ENCODE data around the gene ABTB2. TPM values are rescaled to one million over a fixed set of nuclear protein-coding genes. Genes with fewer than 3 reads are reported as not detected.
A peak's percentile ranks its signal among the peaks of the same experiment; 100 is the strongest.
"Not testable (repeated sequence)": the region's sequence is repeated elsewhere in the genome, so short reads cannot be mapped to it uniquely, and the experiment has no call there.

The ABTB2 gene
- total RNA-seq, 2 experiments from 2014 or later = 0.91 to 0.97 TPM

GRCh38 chr11:34234086-34234740 is 123.6 kb downstream of the ABTB2 start:
- peak overlapping the region; percentile 43 for H3K4me3 Mint-ChIP-seq
- H3K9me3 Mint-ChIP-seq = no peaks in the 10 kb centered on the region
- peaks cover 15% of the 10 kb centered on the region for H3K4me1 Mint-ChIP-seq
- ATAC-seq (ENCODE audit: low read depth) = peak; percentile 97
- peaks cover 5% of the 10 kb centered on the region for H3K27me3 Mint-ChIP-seq
- no peaks in the 10 kb centered on the region for H3K36me3 Mint-ChIP-seq
- peak overlapping the region; percentile 61 for H3K27ac Mint-ChIP-seq
- POLR2A ChIA-PET = interaction anchor here (1.5 to 1.6 kb wide), 2 partner anchors 10 to 16 kb away, joined by 8 to 16 read pairs; no protein-coding TSS in a partner anchor
- DNase-seq = peak; percentile 61

- ATAC-seq (ENCODE audit: low read depth) (no peak), DNase-seq (no peak)
- H3K27ac Mint-ChIP-seq = no peak overlapping the region
- H3K4me1 Mint-ChIP-seq = peaks cover 15% of the 10 kb centered on the region
- H3K9me3 Mint-ChIP-seq = no peaks in the 10 kb centered on the region
- POLR2A ChIA-PET = interaction anchor here (1.6 kb wide), 1 partner anchor 17 kb away, joined by 16 read pairs; no protein-coding TSS in a partner anchor
- no peaks in the 10 kb centered on the region for H3K36me3 Mint-ChIP-seq
- H3K4me3 Mint-ChIP-seq = no peak overlapping the region
- peaks cover 5% of the 10 kb centered on the region for H3K27me3 Mint-ChIP-seq
These were observed 124.6 kb downstream of the ABTB2 start for GRCh38 chr11:34233215-34233614.

- DNase-seq (no peak), ATAC-seq (ENCODE audit: low read depth) (no peak)
- POLR2A ChIA-PET = interaction anchor here (1.6 kb wide), 1 partner anchor 17 kb away, joined by 16 read pairs; no protein-coding TSS in a partner anchor
- no peaks in the 10 kb centered on the region for H3K36me3 Mint-ChIP-seq
- H3K27ac Mint-ChIP-seq = no peak overlapping the region
- peaks cover 15% of the 10 kb centered on the region for H3K4me1 Mint-ChIP-seq
- no peaks in the 10 kb centered on the region for H3K9me3 Mint-ChIP-seq
- no peak overlapping the region for H3K4me3 Mint-ChIP-seq
- peaks cover 3% of the 10 kb centered on the region for H3K27me3 Mint-ChIP-seq
These were observed 125.0 kb downstream of the ABTB2 start for GRCh38 chr11:34232807-34233206.

- no peak overlapping the region for H3K27ac Mint-ChIP-seq
- H3K9me3 Mint-ChIP-seq = no peaks in the 10 kb centered on the region
- POLR2A ChIA-PET = no interaction called here
- no peak for DNase-seq
- no peaks in the 10 kb centered on the region for H3K36me3 Mint-ChIP-seq
- no peak for ATAC-seq (ENCODE audit: low read depth)
- peaks cover 3% of the 10 kb centered on the region for H3K27me3 Mint-ChIP-seq
- peaks cover 1% of the 10 kb centered on the region for H3K4me1 Mint-ChIP-seq
- no peak overlapping the region for H3K4me3 Mint-ChIP-seq
These were observed 131.6 kb downstream of the ABTB2 start for GRCh38 chr11:34226210-34226609.

GRCh38 chr11:34225091-34225490 is 132.7 kb downstream of the ABTB2 start:
- Mint-ChIP-seq H3K27me3 (peaks cover 3% of the 10 kb centered on the region), H3K36me3 (no peaks in the 10 kb centered on the region), H3K9me3 (no peaks in the 10 kb centered on the region), H3K4me1 (peaks cover 1% of the 10 kb centered on the region), H3K4me3 (no peak overlapping the region), H3K27ac (no peak overlapping the region)
- no peak for ATAC-seq (ENCODE audit: low read depth)
- no peak for DNase-seq
- POLR2A ChIA-PET = no interaction called here

- Mint-ChIP-seq H3K9me3 (no peaks in the 10 kb centered on the region), H3K27me3 (peaks cover 3% of the 10 kb centered on the region), H3K4me3 (no peak overlapping the region), H3K27ac (no peak overlapping the region), H3K4me1 (peaks cover 1% of the 10 kb centered on the region), H3K36me3 (no peaks in the 10 kb centered on the region)
- ATAC-seq (ENCODE audit: low read depth) (no peak), DNase-seq (no peak)
- POLR2A ChIA-PET = no interaction called here
These were observed 133.3 kb downstream of the ABTB2 start for GRCh38 chr11:34224434-34224966.

GRCh38 chr11:34223907-34224306 is 133.9 kb downstream of the ABTB2 start:
- no peak for DNase-seq
- Mint-ChIP-seq H3K4me1 (peaks cover 1% of the 10 kb centered on the region), H3K9me3 (no peaks in the 10 kb centered on the region), H3K27ac (no peak overlapping the region), H3K4me3 (no peak overlapping the region), H3K27me3 (peaks cover 7% of the 10 kb centered on the region), H3K36me3 (no peaks in the 10 kb centered on the region)
- POLR2A ChIA-PET = no interaction called here
- no peak for ATAC-seq (ENCODE audit: low read depth)

- POLR2A ChIA-PET = no interaction called here
- peaks cover 9% of the 10 kb centered on the region for H3K27me3 Mint-ChIP-seq
- H3K4me1 Mint-ChIP-seq = peaks cover 1% of the 10 kb centered on the region
- DNase-seq (no peak), ATAC-seq (ENCODE audit: low read depth) (no peak)
- no peak overlapping the region for H3K4me3 Mint-ChIP-seq
- H3K9me3 Mint-ChIP-seq = no peaks in the 10 kb centered on the region
- no peaks in the 10 kb centered on the region for H3K36me3 Mint-ChIP-seq
- peak overlapping the region; percentile 40 for H3K27ac Mint-ChIP-seq
These were observed 134.6 kb downstream of the ABTB2 start for GRCh38 chr11:34223021-34223813.

GRCh38 chr11:34222030-34222429 is 135.8 kb downstream of the ABTB2 start:
- Mint-ChIP-seq H3K36me3 (no peaks in the 10 kb centered on the region), H3K9me3 (no peaks in the 10 kb centered on the region), H3K27ac (no peak overlapping the region), H3K27me3 (peaks cover 13% of the 10 kb centered on the region), H3K4me3 (no peak overlapping the region), H3K4me1 (peaks cover 1% of the 10 kb centered on the region)
- POLR2A ChIA-PET = interaction anchor here (0.6 kb wide), 1 partner anchor 15 kb away, joined by 3 read pairs; no protein-coding TSS in a partner anchor
- no peak for DNase-seq
- ATAC-seq (ENCODE audit: low read depth) = no peak

GRCh38 chr11:34219941-34220370 is 137.9 kb downstream of the ABTB2 start:
- no peak for ATAC-seq (ENCODE audit: low read depth)
- POLR2A ChIA-PET = no interaction called here
- no peaks in the 10 kb centered on the region for H3K36me3 Mint-ChIP-seq
- H3K9me3 Mint-ChIP-seq = no peaks in the 10 kb centered on the region
- no peak overlapping the region for H3K27ac Mint-ChIP-seq
- peaks cover 13% of the 10 kb centered on the region for H3K27me3 Mint-ChIP-seq
- no peak overlapping the region for H3K4me3 Mint-ChIP-seq
- DNase-seq = no peak
- peaks cover 4% of the 10 kb centered on the region for H3K4me1 Mint-ChIP-seq

GRCh38 chr11:34219279-34219678 is 138.5 kb downstream of the ABTB2 start:
- no peaks in the 10 kb centered on the region for H3K36me3 Mint-ChIP-seq
- H3K4me1 Mint-ChIP-seq = peaks cover 7% of the 10 kb centered on the region
- POLR2A ChIA-PET = no interaction called here
- no peak overlapping the region for H3K4me3 Mint-ChIP-seq
- DNase-seq = no peak
- no peak overlapping the region for H3K27ac Mint-ChIP-seq
- no peak for ATAC-seq (ENCODE audit: low read depth)
- peaks cover 16% of the 10 kb centered on the region for H3K27me3 Mint-ChIP-seq
- no peaks in the 10 kb centered on the region for H3K9me3 Mint-ChIP-seq

- H3K27ac Mint-ChIP-seq; H3K9me3 Mint-ChIP-seq; H3K4me1 Mint-ChIP-seq; H3K4me3 Mint-ChIP-seq; ATAC-seq (ENCODE audit: low read depth); H3K36me3 Mint-ChIP-seq; DNase-seq; POLR2A ChIA-PET: not testable (repeated sequence)
- H3K27me3 Mint-ChIP-seq = peaks cover 16% of the 10 kb centered on the region
These were observed 139.1 kb downstream of the ABTB2 start for GRCh38 chr11:34218756-34219155.

- DNase-seq = no peak
- peaks cover 16% of the 10 kb centered on the region for H3K27me3 Mint-ChIP-seq
- no peak for ATAC-seq (ENCODE audit: low read depth)
- H3K4me1 Mint-ChIP-seq = peaks cover 10% of the 10 kb centered on the region
- no peaks in the 10 kb centered on the region for H3K36me3 Mint-ChIP-seq
- H3K27ac Mint-ChIP-seq = no peak overlapping the region
- H3K9me3 Mint-ChIP-seq = no peaks in the 10 kb centered on the region
- POLR2A ChIA-PET = no interaction called here
- H3K4me3 Mint-ChIP-seq = no peak overlapping the region
These were observed 139.7 kb downstream of the ABTB2 start for GRCh38 chr11:34218067-34218466.

GRCh38 chr11:34216706-34217105 is 141.1 kb downstream of the ABTB2 start:
- H3K36me3 Mint-ChIP-seq = no peaks in the 10 kb centered on the region
- H3K9me3 Mint-ChIP-seq = no peaks in the 10 kb centered on the region
- no peak for DNase-seq
- no peak for ATAC-seq (ENCODE audit: low read depth)
- POLR2A ChIA-PET = no interaction called here
- H3K4me1 Mint-ChIP-seq = peaks cover 9% of the 10 kb centered on the region
- H3K27ac Mint-ChIP-seq = no peak overlapping the region
- H3K4me3 Mint-ChIP-seq = no peak overlapping the region
- H3K27me3 Mint-ChIP-seq = peaks cover 16% of the 10 kb centered on the region
